SKM-1 (cell line): ENCODE data around the gene PPP2R5E.
A peak's percentile ranks its signal among the peaks of the same experiment; 100 is the strongest.
"Not testable (repeated sequence)": the region's sequence is repeated elsewhere in the genome, so short reads cannot be mapped to it uniquely, and the experiment has no call there.

Experiments
- DNase-seq: peaks from one replicate; lab custom pipeline; 2025; ENCODE audit not compliant: unreplicated experiment; lab: John Stamatoyannopoulos, UW

Gene PPP2R5E

GRCh38 chr14:63387711-63388110 is 155.5 kb downstream of the PPP2R5E start:
- DNase-seq: no peak

DNA sequence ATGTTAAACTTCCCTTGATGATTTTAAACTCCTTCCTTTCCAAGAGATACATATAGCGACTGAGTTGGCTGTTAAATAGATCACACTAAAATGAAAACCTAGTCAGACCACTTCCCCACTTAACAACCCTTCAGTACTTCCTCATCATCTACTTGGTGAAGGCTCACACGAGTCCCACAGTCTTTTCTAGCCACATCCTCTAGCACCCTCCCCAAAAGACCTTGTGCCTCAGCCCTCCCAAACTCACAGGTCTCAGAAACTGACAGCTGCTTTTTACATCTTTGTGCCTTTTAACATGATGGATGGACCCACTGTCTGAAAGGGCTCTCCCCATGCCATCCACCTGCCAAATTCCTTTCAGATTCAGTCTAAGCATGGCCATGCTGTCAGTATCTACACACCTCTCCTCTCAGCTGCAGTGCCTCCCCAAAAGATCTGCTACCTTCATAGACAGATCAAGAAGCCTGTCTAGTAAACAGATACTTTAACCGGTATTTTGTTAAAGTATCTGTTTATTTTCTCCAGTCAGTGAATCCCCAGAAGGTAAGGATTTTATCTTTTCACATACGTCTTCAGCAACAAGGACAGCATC is 159.3 kb downstream of the PPP2R5E start:
- DNase-seq: peak; percentile 32

DNA sequence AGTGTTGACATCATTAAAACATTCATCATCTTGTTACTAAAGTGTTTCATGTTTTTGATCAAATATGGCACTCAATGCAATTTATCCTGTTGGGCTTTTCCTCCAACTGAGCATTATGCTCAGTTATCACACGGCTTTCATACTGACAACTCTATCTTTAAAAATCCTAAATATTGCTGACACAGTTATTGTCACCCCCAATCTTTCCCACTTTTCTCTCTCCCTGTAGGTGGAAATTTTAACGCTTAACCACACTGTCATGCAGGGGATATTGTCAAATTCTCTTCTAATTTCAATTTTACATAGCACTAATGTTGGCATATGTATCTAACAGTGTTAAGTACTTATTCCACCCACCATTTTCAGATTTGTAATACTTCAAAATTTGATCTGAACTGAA is 164.7 kb downstream of the PPP2R5E start:
- DNase-seq: no peak

- DNase-seq: no peak
Observed at GRCh38 chr14:63375769-63376168, 167.4 kb downstream of the PPP2R5E start.

DNA sequence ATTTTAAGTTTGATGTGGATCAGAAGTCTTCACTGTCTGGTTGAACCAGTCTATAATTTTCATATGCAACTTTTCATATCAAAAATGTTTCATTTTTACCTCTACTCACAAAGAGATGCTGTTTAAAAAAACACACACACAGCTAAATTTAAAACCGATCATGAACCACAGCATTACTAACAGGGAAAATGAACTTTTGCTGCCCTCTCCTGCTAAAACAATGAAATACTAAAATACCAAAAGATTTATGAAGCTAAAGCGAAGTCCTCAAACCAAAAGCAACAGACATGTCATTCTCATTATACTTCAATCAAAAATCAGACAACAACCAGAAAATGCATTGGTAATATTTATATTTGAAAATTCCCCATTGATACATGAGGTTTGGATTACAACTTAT is 171.6 kb downstream of the PPP2R5E start:
- DNase-seq: not testable (repeated sequence)

GRCh38 chr14:63371033-63371432 is 172.1 kb downstream of the PPP2R5E start:
- DNase-seq: no peak

DNA sequence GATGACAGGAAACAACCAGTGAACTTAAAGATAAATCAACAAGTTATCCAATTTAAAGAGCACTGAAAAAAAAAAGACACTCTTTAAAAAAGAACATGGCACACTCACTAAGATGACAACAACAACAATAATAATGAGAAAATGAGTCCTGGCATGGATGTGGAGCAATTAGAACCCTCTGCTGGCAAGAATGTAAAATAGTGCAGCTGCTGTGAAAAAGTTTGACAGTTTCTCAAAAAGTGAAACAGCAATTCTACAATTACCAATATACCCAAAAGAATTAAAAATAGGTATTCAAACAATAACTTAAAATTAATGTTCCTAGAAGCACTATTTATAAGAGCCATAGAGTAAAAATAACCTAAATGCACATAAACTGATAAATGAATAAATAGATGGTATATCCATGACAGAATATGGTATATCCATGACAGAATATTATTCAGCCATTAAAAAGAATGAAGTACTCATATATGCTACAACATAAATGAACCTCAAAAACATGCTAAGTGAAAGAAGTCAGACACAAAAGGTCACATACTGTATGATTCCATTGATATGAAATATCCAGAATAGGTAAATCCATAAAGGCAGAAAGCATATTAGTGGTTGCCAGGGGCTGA is 175.3 kb downstream of the PPP2R5E start:
- DNase-seq: no peak

GRCh38 chr14:63362389-63362819 is 180.8 kb downstream of the PPP2R5E start:
- DNase-seq: no peak

- DNase-seq: no peak
Observed at GRCh38 chr14:63361790-63362189, 181.4 kb downstream of the PPP2R5E start.

GRCh38 chr14:63357841-63358240 is 185.3 kb downstream of the PPP2R5E start:
- no peak for DNase-seq

- DNase-seq: no peak
Observed at GRCh38 chr14:63345826-63346225, 197.4 kb downstream of the PPP2R5E start.

DNA sequence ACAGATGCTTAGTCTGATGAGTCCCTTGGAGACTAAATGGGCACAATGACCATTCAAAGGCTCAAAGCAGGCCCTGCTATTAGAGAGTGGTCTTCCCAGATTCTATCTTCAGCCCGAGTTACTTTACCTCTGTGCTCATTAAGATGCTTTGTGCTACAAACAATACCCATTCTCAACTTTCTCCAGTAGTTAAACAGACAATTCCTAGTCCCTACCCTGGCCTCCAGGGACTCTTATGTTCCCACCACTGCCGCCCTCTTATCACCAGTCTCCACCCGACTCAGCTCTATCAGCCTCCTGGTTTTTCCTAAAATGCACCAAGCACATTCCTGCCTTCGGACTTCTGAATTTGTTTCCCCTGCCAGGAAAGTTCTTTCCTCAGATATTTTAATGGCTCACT is 198.8 kb downstream of the PPP2R5E start:
- no peak for DNase-seq

DNA sequence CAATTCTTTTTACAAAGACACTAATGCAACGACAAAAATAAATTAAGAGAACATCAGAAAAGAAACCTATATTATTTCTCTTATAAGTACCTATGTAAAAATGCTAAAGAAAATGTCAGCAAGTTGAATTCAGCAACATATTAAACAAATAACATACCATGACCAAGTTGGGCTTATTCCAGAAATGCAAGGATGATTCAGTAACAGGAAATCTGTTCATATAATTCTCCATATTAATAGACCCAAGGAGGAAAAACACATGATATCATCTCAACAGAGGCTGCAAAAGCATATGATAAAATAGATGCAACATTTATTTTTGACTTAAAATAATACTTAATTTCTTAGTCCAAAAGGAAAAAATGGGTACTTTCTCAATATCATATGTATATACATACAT is 199.3 kb downstream of the PPP2R5E start:
- no peak for DNase-seq

DNA sequence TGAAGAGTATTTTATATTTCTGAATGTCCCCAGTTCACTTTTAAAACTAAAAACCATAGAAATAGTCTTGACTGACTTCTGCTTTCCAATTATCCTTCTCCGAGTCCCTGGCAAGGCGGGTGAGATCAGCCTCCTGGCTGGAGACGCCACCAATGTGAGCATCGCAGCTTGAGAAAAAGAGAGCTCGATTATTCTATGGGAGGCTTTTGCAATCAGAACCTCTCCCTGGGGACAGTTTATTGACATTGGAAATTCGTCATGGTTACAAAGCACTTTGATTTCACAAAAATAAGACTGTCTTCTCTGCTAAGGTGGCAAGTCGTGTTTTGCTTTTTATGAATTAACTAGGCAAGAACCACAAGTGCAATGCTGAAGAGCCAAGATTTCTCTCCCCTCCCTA is 200.8 kb downstream of the PPP2R5E start:
- no peak for DNase-seq

DNA sequence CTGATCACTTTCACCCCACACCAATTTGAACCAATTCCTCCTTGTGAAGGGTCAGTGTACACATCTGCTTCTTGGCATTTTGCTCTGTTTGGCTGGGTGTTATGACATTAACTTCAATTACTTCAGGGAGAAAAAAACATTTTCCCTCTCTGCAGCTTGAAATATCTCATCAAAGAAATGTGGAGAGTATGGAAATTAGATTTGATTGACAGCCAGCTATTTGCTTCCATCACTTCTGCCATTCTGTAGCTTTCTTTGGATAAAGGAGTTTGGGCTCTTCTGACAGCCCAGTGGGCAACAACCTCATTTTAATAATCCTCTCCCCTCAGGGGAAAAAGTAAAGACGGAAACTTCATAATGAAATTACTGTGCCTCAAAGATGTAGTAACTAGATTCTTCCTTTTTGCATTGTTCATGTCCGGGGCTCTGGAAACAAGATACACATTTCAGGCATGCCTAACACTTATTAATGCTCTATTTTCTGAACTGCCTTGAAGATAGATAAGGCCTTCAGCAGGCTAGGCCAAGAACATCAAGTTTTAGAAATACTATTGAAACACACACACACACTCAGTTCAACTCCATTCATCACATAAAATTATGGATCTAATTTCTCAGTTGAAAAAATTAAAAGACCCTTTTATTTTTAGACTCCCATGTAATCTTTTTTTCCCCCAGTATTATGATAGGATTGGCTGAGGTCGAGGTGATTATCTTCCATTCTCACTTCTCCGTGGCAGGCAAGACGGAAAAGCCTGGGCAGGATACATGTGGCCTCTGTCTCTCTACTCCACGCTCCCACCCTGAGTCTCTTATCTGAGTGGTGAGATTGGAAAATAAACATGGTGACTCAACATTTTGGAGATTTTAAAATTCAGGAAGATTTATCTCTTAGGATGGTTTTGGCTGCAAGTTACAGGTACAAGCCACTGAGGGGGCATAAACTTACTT is 214.1 kb downstream of the PPP2R5E start:
- DNase-seq: no peak

GRCh38 chr14:63326840-63327239 is 216.3 kb downstream of the PPP2R5E start:
- DNase-seq: no peak

DNA sequence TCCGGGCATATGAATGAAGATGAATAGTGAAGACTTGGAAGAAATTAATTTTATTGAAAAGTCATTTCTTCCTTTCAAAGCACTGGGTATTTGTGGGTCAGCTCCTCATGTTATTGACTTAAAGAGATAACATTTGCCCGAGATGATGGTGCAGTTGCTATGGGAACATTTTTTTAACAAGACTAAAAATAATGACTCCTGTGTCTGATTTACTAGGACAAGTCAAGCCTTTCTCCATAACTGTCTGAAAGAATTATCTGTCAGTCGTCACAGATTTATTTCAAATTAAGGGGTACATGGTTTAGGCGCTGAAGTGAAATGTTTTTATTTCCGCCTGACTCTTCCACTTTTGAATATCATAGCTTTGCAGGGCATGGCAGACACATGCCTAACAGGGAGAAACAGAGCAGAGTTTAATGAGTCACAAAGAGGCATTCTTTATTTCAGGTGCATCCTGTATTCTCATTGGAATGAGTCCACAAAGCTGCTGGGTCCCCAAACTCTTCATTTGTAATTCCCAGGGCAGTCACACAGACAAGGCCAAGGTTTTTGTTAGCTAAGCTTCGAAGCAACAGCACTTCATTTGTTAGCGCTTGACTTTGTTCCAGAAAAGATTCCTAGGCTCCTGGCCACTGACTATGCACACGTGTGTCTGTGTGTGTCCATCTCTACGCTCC is 220.1 kb downstream of the PPP2R5E start:
- DNase-seq: no peak

DNA sequence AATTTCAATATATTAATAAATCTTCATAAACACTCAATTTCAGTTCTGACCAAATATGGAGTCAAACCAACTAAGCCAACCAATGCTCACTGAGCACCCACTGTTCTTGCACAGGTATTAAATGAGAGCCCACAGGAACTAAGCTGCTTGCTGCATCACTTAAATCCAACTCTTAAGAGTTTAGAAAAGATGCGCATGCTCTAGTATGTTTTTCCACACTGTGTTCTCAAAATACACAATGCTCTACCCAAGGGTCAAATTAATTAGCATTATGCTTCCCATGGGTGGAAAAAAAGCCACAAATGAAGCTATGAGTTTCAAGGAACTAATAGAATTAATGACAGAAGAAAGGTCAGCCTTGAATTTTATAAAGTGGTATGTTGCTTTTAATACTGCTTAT is 220.7 kb downstream of the PPP2R5E start:
- DNase-seq: no peak
